ENCODE results near the gene CHRNA5.

CHRNA5 gene

DNA sequence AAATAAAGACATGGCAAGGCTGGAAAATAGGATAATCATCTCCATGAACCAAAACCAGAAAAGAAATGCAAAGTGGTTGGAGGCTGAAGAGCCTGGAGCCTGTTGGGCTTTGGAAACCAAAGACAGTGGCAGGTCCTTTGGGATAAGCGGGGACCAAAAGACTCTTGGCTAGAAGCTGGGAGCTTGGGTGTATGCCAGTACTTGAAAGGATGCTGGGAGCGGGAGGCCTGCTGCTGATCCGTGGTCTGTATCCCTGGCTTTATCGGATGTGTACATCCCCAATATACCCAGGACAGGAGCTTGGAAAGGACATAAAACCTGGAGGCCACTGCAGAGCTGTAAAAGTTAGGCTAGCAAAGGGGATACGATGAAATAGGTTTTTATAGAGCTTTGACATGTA lies 77.0 kb downstream of the CHRNA5 start:
- TF ChIP-seq, protein P1, sequence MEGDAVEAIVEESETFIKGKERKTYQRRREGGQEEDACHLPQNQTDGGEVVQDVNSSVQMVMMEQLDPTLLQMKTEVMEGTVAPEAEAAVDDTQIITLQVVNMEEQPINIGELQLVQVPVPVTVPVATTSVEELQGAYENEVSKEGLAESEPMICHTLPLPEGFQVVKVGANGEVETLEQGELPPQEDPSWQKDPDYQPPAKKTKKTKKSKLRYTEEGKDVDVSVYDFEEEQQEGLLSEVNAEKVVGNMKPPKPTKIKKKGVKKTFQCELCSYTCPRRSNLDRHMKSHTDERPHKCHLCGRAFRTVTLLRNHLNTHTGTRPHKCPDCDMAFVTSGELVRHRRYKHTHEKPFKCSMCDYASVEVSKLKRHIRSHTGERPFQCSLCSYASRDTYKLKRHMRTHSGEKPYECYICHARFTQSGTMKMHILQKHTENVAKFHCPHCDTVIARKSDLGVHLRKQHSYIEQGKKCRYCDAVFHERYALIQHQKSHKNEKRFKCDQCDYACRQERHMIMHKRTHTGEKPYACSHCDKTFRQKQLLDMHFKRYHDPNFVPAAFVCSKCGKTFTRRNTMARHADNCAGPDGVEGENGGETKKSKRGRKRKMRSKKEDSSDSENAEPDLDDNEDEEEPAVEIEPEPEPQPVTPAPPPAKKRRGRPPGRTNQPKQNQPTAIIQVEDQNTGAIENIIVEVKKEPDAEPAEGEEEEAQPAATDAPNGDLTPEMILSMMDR (IDR thresholded peaks at IDR 0.05; ENCODE audit: control insufficient read depth, insufficient read depth, low read depth, low read length, missing control alignments), result no peak
- no peak overlapping the region for H3K4me3 ChIP-seq (ENCODE audit: control insufficient read depth, low read depth, low read length)
- DNase-seq (ENCODE audit: low read depth), result no peak

All from AG09309 (cell line).